HEK293 (cell line): ENCODE data around the gene CCDC175.

Experiments
- CTCF ChIA-PET: fragments of 350-600 bp; formaldehyde crosslinking; extraction: SDS; loops from one replicate; lab custom pipeline; 2021; ENCODE audit warnings: antibody characterized with exemption; lab: Yijun Ruan, JAX
- POLR2A ChIA-PET: fragments of 300-600 bp; formaldehyde crosslinking; extraction: SDS; loops from one replicate; lab custom pipeline; 2020; ENCODE audit warnings: antibody characterized with exemption, inconsistent platforms; lab: Yijun Ruan, JAX
- H3K27ac ChIP-seq: fragments of 200-500 bp; sonication (Bioruptor generic); 2 replicates; pipeline ENCODE4 v1.5.1; 2014; ENCODE audit warnings: low read depth, low read length, control low read depth, inconsistent platforms; ENCODE audit errors: extremely low read depth
- H3K36me3 ChIP-seq, 2 experiments: fragments of 200-500 bp in 1 of 2; sonication (Bioruptor generic) in 1 of 2; 1 replicate in 1 of 2; 2 replicates in 1 of 2; pipeline ENCODE4 v1.5.1; 2014 to 2017; ENCODE audit warnings: inconsistent platforms in 2 of 2, low read length in 2 of 2; ENCODE audit not compliant: control insufficient read depth in 2 of 2, insufficient read depth in 1 of 2
- H3K4me1 ChIP-seq: fragments of 200-500 bp; sonication (Bioruptor generic); 2 replicates; pipeline ENCODE4 v1.5.1; 2014; ENCODE audit warnings: mild to moderate bottlenecking, low read length, inconsistent platforms; ENCODE audit not compliant: control insufficient read depth, insufficient read depth
- H3K4me3 ChIP-seq: 2 replicates; pipeline ENCODE4 v1.5.1; 2011; ENCODE audit warnings: low read depth, mild to moderate bottlenecking, control low read depth, low read length, moderate library complexity
- H3K9me3 ChIP-seq: fragments of 200-500 bp; sonication (Bioruptor generic); 2 replicates; pipeline ENCODE4 v1.5.1; 2014; ENCODE audit warnings: low read depth, low read length, inconsistent platforms; ENCODE audit not compliant: control insufficient read depth, insufficient read depth
- GLIS2 ChIP-seq: fragments of 450-650 bp; formaldehyde crosslinking; IDR thresholded peaks from 2 replicates; pipeline ENCODE4 v1.5.1; 2016; ENCODE audit warnings: missing biosample characterization, missing genetic modification characterization
- IKZF3 ChIP-seq: fragments of 450-650 bp; IDR thresholded peaks from 2 replicates; pipeline ENCODE4 v1.5.0; 2018; ENCODE audit warnings: missing biosample characterization, mild to moderate bottlenecking, missing genetic modification characterization, moderate library complexity
- KLF9 ChIP-seq: fragments of 450-650 bp; formaldehyde crosslinking; IDR thresholded peaks from 2 replicates; pipeline ENCODE4 v1.5.1; 2016; ENCODE audit warnings: missing biosample characterization, missing genetic modification characterization, low read depth
- MYNN ChIP-seq: fragments of 450-650 bp; formaldehyde crosslinking; IDR thresholded peaks from 2 replicates; pipeline ENCODE4 v1.5.1; 2016; ENCODE audit warnings: missing biosample characterization, missing genetic modification characterization, borderline replicate concordance
- PBX3 ChIP-seq: sonication (generic); formaldehyde crosslinking; IDR thresholded peaks from 2 replicates; pipeline ENCODE4 v1.8.1; 2022; ENCODE audit warnings: mild to moderate bottlenecking, moderate library complexity, missing genetic modification reagents
- PRDM6 ChIP-seq: fragments of 450-650 bp; formaldehyde crosslinking; IDR thresholded peaks from 2 replicates; pipeline ENCODE4 v1.5.1; 2017; ENCODE audit warnings: missing biosample characterization, missing genetic modification characterization
- REPIN1 ChIP-seq: fragments of 450-650 bp; formaldehyde crosslinking; IDR thresholded peaks from 2 replicates; pipeline ENCODE4 v1.5.1; 2017; ENCODE audit warnings: missing biosample characterization, missing genetic modification characterization, low read depth
- YY2 ChIP-seq: fragments of 450-650 bp; formaldehyde crosslinking; IDR thresholded peaks from 2 replicates; pipeline ENCODE4 v1.5.1; 2016; ENCODE audit warnings: missing biosample characterization, missing genetic modification characterization
- ZBTB6 ChIP-seq: fragments of 450-650 bp; formaldehyde crosslinking; IDR thresholded peaks from 2 replicates; pipeline ENCODE4 v1.5.1; 2017; ENCODE audit warnings: missing biosample characterization, missing genetic modification characterization
- ZBTB7A ChIP-seq: fragments of 450-650 bp; formaldehyde crosslinking; IDR thresholded peaks from 2 replicates; pipeline ENCODE4 v1.5.1; 2016; ENCODE audit warnings: low read depth, missing biosample characterization, missing genetic modification characterization
- ZBTB8A ChIP-seq: fragments of 450-650 bp; formaldehyde crosslinking; IDR thresholded peaks from 2 replicates; pipeline ENCODE4 v1.5.1; 2016; ENCODE audit warnings: missing biosample characterization, missing genetic modification characterization
- ZEB2 ChIP-seq: fragments of 450-650 bp; formaldehyde crosslinking; IDR thresholded peaks from 2 replicates; pipeline ENCODE4 v1.5.1; 2016; ENCODE audit warnings: missing biosample characterization, missing genetic modification characterization
- ZFP69B ChIP-seq: fragments of 450-650 bp; formaldehyde crosslinking; IDR thresholded peaks from 2 replicates; pipeline ENCODE4 v1.5.1; 2016; ENCODE audit warnings: missing biosample characterization, missing genetic modification characterization
- ZNF114 ChIP-seq: fragments of 450-650 bp; formaldehyde crosslinking; IDR thresholded peaks from 2 replicates; pipeline ENCODE4 v1.5.0; 2017; ENCODE audit warnings: missing biosample characterization, missing genetic modification characterization
- ZNF121 ChIP-seq: fragments of 450-650 bp; formaldehyde crosslinking; IDR thresholded peaks from 2 replicates; pipeline ENCODE4 v1.5.1; 2016; ENCODE audit warnings: missing biosample characterization, missing genetic modification characterization
- ZNF138 ChIP-seq: fragments of 450-650 bp; formaldehyde crosslinking; IDR thresholded peaks from 2 replicates; pipeline ENCODE4 v1.5.1; 2016; ENCODE audit warnings: missing biosample characterization, missing genetic modification characterization, borderline replicate concordance
- ZNF184 ChIP-seq: fragments of 450-650 bp; IDR thresholded peaks from 2 replicates; pipeline ENCODE4 v1.5.1; 2018; ENCODE audit warnings: missing biosample characterization, mild to moderate bottlenecking, missing genetic modification characterization
- ZNF239 ChIP-seq: fragments of 450-650 bp; formaldehyde crosslinking; IDR thresholded peaks from 2 replicates; pipeline ENCODE4 v1.5.1; 2016; ENCODE audit warnings: missing biosample characterization, missing genetic modification characterization
- ZNF266 ChIP-seq: fragments of 450-650 bp; formaldehyde crosslinking; IDR thresholded peaks from 2 replicates; pipeline ENCODE4 v1.5.1; 2016; ENCODE audit warnings: missing biosample characterization, missing genetic modification characterization, low read depth
- ZNF391 ChIP-seq: fragments of 450-650 bp; formaldehyde crosslinking; IDR thresholded peaks from 2 replicates; pipeline ENCODE4 v1.5.1; 2016; ENCODE audit warnings: low read depth, missing biosample characterization, missing genetic modification characterization, borderline replicate concordance
- ZNF510 ChIP-seq: fragments of 450-650 bp; formaldehyde crosslinking; IDR thresholded peaks from 2 replicates; pipeline ENCODE4 v1.5.1; 2018; ENCODE audit warnings: mild to moderate bottlenecking, missing genetic modification characterization, missing biosample characterization; ENCODE audit not compliant: insufficient replicate concordance
- ZNF514 ChIP-seq: fragments of 450-650 bp; formaldehyde crosslinking; IDR thresholded peaks from 2 replicates; pipeline ENCODE4 v1.5.1; 2016; ENCODE audit warnings: missing biosample characterization, missing genetic modification characterization
- ZNF544 ChIP-seq: fragments of 450-650 bp; formaldehyde crosslinking; IDR thresholded peaks from 2 replicates; pipeline ENCODE4 v1.5.0; 2017; ENCODE audit warnings: missing biosample characterization, missing genetic modification characterization
- ZNF654 ChIP-seq: fragments of 450-650 bp; formaldehyde crosslinking; IDR thresholded peaks from 2 replicates; pipeline ENCODE4 v1.5.1; 2016; ENCODE audit warnings: low read depth, missing biosample characterization, missing genetic modification characterization
- ZNF670 ChIP-seq: fragments of 450-650 bp; formaldehyde crosslinking; IDR thresholded peaks from 2 replicates; pipeline ENCODE4 v1.5.1; 2016; ENCODE audit warnings: missing biosample characterization, missing genetic modification characterization, low read depth
- ZNF777 ChIP-seq: fragments of 450-650 bp; formaldehyde crosslinking; IDR thresholded peaks from 2 replicates; pipeline ENCODE4 v1.5.1; 2017; ENCODE audit warnings: missing biosample characterization, missing genetic modification characterization, borderline replicate concordance
- ZNF792 ChIP-seq: fragments of 450-650 bp; formaldehyde crosslinking; IDR thresholded peaks from 2 replicates; pipeline ENCODE4 v1.5.1; 2016; ENCODE audit warnings: missing biosample characterization, missing genetic modification characterization
- TF ChIP-seq, protein P1 (sequence below): fragments of 450-650 bp; formaldehyde crosslinking; IDR thresholded peaks from 2 replicates; pipeline ENCODE4 v1.5.1; 2016; ENCODE audit warnings: missing biosample characterization, missing genetic modification characterization
- TF ChIP-seq, protein P2 (sequence below): fragments of 450-650 bp; formaldehyde crosslinking; IDR thresholded peaks from 2 replicates; pipeline ENCODE4 v1.5.1; 2016; ENCODE audit warnings: missing biosample characterization, missing genetic modification characterization

The CCDC175 gene

GRCh38 chr14:59583755-59584154, 7.1 kb upstream of the CCDC175 start (continued):
- TF ChIP-seq, protein P1, sequence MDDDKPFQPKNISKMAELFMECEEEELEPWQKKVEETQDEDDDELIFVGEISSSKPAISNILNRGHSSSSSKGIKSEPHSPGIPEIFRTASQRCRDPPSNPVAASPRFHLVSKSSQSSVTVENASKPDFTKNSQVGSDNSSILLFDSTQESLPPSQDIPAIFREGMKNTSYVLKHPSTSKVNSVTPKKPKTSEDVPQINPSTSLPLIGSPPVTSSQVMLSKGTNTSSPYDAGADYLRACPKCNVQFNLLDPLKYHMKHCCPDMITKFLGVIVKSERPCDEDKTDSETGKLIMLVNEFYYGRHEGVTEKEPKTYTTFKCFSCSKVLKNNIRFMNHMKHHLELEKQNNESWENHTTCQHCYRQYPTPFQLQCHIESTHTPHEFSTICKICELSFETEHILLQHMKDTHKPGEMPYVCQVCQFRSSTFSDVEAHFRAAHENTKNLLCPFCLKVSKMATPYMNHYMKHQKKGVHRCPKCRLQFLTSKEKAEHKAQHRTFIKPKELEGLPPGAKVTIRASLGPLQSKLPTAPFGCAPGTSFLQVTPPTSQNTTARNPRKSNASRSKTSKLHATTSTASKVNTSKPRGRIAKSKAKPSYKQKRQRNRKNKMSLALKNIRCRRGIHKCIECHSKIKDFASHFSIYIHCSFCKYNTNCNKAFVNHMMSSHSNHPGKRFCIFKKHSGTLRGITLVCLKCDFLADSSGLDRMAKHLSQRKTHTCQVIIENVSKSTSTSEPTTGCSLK (tag by site-specific recombination) = no peak
- no peak for TF ChIP-seq ZNF670 (tag by site-specific recombination)

GRCh38 chr14:59582845-59583509, 6.4 kb upstream of the CCDC175 start:
- Histone ChIP-seq H3K27ac (no peak overlapping the region), H3K9me3 (no peaks in the 10 kb centered on the region), H3K4me1 (peaks cover 11% of the 10 kb centered on the region), H3K4me3 (no peak overlapping the region), H3K36me3 (no peaks in the 10 kb centered on the region)
- no peak for TF ChIP-seq ZBTB8A (tag by site-specific recombination)
- TF ChIP-seq ZEB2 (tag by site-specific recombination) = no peak
- TF ChIP-seq, protein P2, sequence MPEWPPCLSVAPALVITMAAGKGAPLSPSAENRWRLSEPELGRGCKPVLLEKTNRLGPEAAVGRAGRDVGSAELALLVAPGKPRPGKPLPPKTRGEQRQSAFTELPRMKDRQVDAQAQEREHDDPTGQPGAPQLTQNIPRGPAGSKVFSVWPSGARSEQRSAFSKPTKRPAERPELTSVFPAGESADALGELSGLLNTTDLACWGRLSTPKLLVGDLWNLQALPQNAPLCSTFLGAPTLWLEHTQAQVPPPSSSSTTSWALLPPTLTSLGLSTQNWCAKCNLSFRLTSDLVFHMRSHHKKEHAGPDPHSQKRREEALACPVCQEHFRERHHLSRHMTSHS (tag by site-specific recombination) = no peak
- TF ChIP-seq GLIS2 (tag by site-specific recombination) = no peak
- TF ChIP-seq ZNF514 (tag by site-specific recombination) = no peak
- TF ChIP-seq ZNF654 (tag by site-specific recombination) = no peak
- TF ChIP-seq ZNF510 = no peak
- no peak for TF ChIP-seq ZFP69B (tag by site-specific recombination)
- no peak for TF ChIP-seq ZNF544
- no peak for TF ChIP-seq KLF9 (tag by site-specific recombination)
- no peak for TF ChIP-seq ZNF792 (tag by site-specific recombination)
- no peak for TF ChIP-seq ZBTB7A (tag by site-specific recombination)
- no peak for TF ChIP-seq ZNF184
- no peak for TF ChIP-seq ZNF391 (tag by site-specific recombination)
- no peak for TF ChIP-seq IKZF3
- no peak for TF ChIP-seq ZNF114 (tag by site-specific recombination)
- POLR2A ChIA-PET = no interaction called here
- CTCF ChIA-PET = interaction anchor here (0.7 to 1.8 kb wide), 4 partner anchors 12 to 75 kb away, joined by 3 to 6 read pairs (median 5); no protein-coding TSS in a partner anchor

GRCh38 chr14:59582161-59582560, 5.5 kb upstream of the CCDC175 start:
- Histone ChIP-seq H3K27ac (no peak overlapping the region), H3K4me1 (peaks cover 11% of the 10 kb centered on the region), H3K4me3 (no peak overlapping the region), H3K36me3 (no peaks in the 10 kb centered on the region), H3K9me3 (no peaks in the 10 kb centered on the region)
- POLR2A ChIA-PET = no interaction called here
- CTCF ChIA-PET = interaction anchor here (1.2 kb wide), 1 partner anchor 75 kb away, joined by 3 read pairs; no protein-coding TSS in a partner anchor
- no peak for TF ChIP-seq REPIN1
- TF ChIP-seq ZNF266 = no peak
- no peak for TF ChIP-seq ZNF138 (tag by site-specific recombination)
- no peak for TF ChIP-seq MYNN
- no peak for TF ChIP-seq ZNF777 (tag by site-specific recombination)
- TF ChIP-seq PBX3 (CRISPR knock-in tag) = no peak
- TF ChIP-seq ZNF239 (tag by site-specific recombination) = no peak
- no peak for TF ChIP-seq ZNF121
- no peak for TF ChIP-seq YY2
- TF ChIP-seq ZBTB6 (tag by site-specific recombination) = no peak
- TF ChIP-seq PRDM6 (tag by site-specific recombination) = no peak
